Measurements from ENCODE around the gene DAPK2.

DNA sequence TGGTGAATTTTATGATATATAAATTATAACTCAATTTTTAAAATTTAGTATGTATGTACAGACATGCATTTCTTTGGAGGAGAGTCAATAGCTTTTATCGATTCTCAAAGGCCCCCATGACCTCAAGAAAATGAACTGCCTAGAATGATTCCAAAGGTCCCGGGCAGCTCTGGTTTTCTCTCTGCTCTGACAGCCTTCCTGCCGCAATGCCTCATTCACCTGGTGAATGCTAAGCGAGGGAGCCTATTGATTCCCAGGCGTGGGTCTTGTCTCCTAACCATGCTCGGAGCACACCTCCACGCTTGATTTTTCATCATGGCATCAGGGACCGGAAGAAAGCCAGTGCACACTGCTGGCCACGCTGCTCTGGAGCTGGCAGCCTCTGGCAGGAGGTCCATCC, 132.9 kb downstream of the DAPK2 start:
- TF ChIP-seq, protein P1, sequence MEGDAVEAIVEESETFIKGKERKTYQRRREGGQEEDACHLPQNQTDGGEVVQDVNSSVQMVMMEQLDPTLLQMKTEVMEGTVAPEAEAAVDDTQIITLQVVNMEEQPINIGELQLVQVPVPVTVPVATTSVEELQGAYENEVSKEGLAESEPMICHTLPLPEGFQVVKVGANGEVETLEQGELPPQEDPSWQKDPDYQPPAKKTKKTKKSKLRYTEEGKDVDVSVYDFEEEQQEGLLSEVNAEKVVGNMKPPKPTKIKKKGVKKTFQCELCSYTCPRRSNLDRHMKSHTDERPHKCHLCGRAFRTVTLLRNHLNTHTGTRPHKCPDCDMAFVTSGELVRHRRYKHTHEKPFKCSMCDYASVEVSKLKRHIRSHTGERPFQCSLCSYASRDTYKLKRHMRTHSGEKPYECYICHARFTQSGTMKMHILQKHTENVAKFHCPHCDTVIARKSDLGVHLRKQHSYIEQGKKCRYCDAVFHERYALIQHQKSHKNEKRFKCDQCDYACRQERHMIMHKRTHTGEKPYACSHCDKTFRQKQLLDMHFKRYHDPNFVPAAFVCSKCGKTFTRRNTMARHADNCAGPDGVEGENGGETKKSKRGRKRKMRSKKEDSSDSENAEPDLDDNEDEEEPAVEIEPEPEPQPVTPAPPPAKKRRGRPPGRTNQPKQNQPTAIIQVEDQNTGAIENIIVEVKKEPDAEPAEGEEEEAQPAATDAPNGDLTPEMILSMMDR (conservative IDR thresholded peaks at IDR 0.05; ENCODE audit: low read depth, low read length) = no peak
- TF ChIP-seq EZH2 (IDR thresholded peaks at IDR 0.05; ENCODE audit: low read length, unreplicated experiment) = no peak
